NCI-H1105 (cell line): ENCODE measurements around the gene ZFPM1.

Source experiments
- DNase-seq: peaks from one replicate; lab custom pipeline; 2025; lab: John Stamatoyannopoulos, UW

Gene ZFPM1

DNA sequence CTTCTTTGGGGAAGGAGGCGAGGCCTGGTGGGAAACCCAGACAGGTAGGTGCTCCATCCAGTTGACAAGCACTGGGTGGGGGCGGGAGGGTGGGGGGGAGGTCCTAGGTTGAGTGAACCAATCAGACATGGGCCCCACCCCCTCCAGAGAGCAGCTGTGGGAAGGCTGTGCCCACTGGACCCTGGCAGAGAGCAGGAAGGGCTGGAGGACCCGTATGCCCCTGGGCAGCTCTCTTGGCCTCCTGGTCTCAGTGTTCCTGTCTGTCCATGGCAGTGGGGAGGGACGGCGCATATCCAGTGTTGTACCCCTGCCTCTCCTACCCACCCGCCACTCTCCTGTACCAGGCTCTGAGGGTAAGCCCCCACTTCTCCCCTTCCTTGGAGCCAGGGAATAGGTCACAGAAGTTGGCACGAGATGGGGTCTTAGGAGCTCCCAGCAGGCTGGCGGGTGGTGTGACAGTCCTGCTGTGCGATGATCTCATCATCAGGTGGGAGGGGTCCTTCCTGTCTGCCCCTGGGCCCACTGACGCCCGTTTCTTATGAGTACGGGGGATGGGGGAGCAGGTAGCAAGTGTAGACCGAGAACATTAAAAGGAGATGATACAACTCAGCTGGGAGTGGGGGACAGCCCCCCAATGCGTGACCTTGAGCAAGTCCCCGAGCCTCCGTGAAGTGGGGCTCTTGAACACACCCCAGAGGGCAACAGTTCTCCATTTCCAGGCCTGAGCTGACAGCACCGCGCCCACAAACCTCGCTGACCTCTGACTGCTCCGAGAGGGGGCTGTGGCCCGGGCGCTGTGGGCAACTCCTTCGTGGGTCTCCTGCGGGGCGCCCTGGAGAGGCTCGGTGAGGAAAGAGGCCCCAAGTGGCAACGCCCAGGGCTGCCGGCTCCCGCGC, 1.2 kb upstream of the ZFPM1 start:
- DNase-seq, result no peak

DNA sequence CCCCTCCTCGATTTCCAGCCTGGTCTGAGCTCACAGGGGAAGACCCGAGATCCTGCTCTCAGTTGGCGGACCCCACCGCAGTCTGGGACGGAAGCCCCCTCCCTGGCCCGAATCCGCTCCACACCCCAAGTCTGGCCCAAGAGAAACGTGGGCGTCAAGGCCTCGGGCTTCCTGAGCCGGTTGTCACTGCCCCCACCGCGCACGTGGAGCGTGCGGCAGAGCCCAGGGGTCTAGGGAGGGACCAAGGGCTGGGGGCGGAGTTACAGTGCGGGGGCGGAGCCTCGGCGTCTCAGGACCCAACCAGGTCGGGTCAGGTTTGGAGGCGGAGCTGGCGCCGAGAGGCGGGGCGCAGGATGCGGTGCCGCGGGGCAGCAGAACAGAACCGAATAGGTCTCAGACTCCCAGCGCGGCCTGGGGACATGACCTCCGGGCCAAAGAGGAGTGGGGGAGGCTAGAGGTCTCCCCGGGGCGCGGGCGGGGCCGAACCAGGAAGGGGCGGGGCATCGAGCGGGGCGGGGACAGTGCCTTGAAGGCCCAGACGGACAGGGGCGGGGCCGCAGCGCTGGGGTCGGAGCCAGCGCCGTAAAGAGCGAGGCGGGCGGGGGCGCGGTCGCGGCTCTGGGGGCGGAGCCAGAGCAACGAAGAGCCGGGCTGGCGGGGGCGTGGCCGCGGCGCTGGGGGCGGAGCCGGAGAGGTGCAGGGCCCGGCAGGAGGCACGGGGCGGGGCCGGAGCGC, 431 bp upstream of the ZFPM1 start:
- DNase-seq, result peak; percentile 74

GRCh38 chr16:88453611-88454522, 787 bp downstream of the ZFPM1 start:
- DNase-seq, result no peak

- no peak for DNase-seq
These were observed 1.5 kb downstream of the ZFPM1 start for GRCh38 chr16:88454523-88454947.

- peak; percentile 45 for DNase-seq
These were observed 2.7 kb downstream of the ZFPM1 start for GRCh38 chr16:88455610-88456355.

DNA sequence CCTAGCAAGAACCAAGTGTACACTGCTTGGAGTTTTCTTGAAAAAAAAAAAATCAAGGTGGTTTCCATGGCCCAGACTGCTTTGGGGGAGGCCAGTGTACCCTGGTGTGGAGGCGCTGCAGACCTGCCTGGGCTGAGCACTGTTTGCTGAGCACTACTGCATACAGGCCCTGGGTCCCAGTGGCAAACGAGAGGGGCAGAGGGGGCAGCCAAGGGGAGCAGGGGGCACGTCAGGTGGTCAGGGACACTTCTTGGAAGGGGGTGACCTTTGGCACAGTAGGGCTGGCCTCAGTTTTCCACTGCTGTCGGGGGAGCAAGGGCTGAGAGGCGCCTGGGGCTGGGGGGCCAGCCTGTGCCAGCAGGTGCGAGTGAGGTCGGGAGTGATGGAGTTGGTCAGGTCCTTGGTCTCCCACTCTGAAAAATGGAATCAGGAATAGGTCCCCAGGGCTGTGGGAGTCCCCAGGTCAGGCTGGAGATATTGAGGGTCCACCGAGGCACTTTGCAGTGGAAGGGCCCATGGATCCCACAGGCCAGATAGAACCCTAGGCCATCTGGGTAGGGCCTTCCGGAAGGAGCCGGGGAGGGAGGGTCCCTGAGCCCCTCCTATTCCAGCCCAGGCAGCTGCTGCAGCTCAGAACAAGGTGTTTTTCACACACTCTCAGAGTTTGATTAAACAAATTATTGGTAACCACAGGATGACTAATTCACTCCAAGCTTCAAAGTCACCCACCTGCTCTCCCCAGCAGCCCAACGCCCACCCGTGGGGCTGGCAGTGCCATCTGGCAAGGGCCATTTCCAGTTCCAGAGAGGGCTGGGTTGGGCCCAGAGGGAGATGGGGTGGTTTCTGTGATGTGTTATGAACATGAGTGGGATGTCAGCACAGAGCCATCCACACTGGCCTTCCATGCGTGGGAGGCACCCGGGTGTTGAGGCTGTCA, 3.5 kb downstream of the ZFPM1 start:
- no peak for DNase-seq

DNA sequence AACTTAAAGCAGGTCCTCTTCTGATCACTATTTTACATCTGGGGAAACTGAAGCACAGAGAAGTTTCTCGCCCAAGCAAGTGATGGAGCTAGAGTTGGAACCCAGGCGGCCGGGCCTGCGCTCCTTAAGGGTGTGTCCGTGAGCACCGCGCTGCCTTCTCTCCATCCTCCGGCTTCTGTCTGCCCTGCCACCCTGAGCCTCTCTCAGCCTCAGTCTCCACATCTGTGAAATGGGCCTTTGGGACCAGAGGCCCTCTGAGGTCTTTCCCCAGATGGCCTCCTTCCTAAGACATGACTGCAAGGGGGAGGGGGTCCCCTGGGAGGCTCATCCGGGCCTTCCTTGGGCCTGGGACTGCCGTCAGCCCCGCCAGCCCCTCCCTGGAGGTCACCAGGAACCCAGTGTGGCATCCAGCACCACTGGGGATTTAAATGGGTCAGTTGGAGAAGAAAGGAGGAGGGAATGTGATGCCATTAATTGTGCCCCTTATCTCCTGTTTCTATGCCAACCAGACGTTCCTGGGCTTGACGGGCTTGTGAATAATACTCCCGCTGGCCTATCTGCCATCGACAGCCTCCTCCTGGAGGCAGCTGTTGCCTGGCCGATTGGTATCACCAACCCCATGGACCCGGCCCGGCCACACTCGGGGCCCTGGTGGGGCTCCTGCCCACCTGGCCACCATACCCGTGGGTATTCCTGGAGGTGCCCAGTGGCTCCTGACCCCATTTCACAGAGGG, 5.1 kb downstream of the ZFPM1 start:
- DNase-seq, result no peak

DNA sequence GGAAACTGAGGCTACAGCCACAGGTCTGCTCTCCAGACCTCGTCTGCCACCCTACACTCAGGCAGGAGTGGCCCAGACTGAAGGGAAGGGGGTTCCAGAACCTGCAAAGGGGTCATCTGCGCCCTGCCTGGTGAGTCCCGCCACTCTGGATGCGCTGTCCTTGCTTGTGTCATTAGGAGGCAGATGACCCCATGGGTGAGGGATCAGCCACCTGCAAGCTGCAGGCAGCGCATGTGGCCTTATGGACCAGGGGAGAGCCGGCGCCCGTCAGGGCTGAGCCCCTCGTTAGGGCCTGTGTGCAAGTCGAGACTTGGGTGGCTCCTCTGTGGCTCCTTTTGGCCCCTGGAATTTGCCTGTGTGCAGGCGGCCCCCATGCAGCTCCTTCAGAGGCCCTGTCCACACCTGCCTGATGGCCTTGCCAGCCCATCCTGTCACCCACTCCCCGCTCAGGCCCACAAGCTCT, 5.7 kb downstream of the ZFPM1 start:
- DNase-seq, result no peak

DNA sequence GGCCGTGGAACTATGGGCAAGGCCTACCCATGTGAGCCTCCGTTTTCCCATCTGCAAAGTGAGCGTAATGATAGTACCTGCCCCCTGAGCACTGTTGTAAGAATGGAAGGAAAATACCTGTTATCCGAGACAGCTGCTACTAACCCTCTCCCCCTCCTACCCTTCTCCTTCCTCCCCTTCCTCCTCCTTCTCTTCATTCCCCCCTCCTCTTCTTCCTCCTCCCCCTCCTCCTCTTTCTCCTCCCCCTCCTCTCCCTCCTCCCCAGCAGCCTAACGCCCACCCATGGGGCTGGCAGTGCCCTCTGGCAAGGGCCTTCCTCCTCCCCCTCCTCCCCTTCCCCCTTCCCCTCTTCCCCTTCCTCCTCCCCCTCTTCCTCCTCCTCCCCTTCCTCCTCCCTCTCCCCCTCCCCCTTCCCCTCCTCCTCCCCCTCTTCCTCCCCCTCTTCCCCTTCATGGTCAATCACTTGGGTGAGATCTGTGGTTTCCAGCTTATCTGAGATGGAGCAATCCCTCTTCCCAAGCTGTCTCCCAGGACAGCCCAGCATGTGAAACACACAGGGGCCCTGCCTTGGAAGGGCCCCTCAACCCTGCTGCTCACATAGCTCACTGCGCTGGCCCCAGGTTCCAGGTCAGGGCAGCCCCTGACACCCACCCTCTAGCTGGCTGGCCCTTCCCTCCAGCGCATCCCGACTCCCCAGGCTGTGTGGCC, 6.4 kb downstream of the ZFPM1 start:
- DNase-seq, result no peak

GRCh38 chr16:88460496-88461330, 7.6 kb downstream of the ZFPM1 start:
- no peak for DNase-seq

- no peak for DNase-seq
These were observed 8.5 kb downstream of the ZFPM1 start for GRCh38 chr16:88461331-88462269.

DNA sequence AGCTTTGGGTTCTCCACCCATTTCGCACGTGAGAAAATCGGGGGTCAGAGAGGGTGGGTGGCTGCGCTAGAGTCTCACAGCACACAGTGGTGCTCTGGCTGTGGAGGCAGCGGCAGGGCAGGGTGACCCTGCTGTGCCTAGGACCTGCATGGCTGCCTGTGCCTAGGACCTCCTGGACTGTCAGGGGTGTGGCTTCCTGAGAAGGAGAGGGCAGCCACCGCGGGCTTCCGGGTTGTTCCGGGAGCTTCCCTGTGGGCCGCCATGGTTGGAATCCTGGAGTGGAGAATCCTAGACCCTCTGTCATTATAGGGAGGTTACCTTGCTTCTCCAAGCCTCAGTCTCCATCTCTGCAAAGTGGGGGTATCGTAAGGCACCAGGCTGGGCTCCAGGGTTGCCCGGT, 9.3 kb downstream of the ZFPM1 start:
- DNase-seq, result no peak

DNA sequence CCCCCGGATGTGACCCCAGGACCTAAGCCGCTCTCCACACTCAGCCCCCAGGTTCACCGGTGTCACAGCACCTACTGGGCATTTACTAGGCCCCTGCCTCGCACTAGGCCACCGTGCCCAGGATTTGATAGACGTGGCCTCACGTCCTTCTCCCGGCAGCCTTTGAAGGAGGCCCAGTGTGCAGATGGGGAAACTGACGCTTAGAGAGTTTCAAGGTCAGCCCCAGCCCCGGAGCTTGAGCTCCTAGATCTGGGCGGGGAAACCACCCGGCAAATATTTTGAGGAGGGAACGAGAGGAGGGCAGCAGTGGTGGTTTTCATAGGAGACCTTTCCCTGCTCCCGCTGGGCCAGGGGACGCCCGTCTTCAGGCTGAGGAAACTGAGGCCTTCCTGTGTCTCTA, 10.3 kb downstream of the ZFPM1 start:
- no peak for DNase-seq

GRCh38 chr16:88464447-88465318, 11.6 kb downstream of the ZFPM1 start:
- no peak for DNase-seq

GRCh38 chr16:88465387-88465983, 12.4 kb downstream of the ZFPM1 start:
- DNase-seq, result no peak
